ENCODE results near the gene TFCP2L1. TPM values are rescaled to one million over a fixed set of nuclear protein-coding genes. Genes with fewer than 3 reads are reported as not detected.

Gene TFCP2L1
- total RNA-seq, 1 experiment from 2014 or later = 1.8 TPM

DNA sequence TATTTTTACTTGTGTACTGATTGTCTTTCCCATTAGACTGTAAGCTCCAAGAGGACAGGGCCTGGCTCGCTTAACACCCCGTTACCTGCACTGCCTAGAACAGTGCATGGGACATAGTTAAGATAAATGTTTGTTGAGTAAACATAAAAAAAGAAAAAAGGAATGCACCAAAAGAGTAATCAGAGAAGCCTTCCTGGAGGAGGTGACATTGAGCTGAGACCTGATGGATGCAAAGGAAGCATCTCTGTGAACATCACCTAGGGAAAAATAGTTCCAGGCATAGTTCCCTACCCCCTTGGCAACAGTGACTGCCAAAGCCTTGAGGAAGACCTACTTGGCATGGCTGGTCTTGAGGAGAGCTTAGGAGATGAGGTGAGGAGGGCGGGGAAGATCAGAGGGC lies 924 bp upstream of the TFCP2L1 start:
- Histone ChIP-seq H3K4ac (ENCODE audit: low read depth, low read length) (no peak overlapping the region), H2BK12ac (ENCODE audit: insufficient read length, low read depth, low read length) (no peak overlapping the region), H4K8ac (replicated peaks; ENCODE audit: insufficient read length, low read depth, low read length) (no peak overlapping the region), H2AFZ (ENCODE audit: low read length) (no peak overlapping the region), H3K9me3 (ENCODE audit: control insufficient read depth, low read depth, low read length) (no peaks in the 10 kb centered on the region), H3K4me1 (ENCODE audit: insufficient read depth, low read length) (no peaks in the 10 kb centered on the region), H2BK20ac (ENCODE audit: low read depth, low read length, poor library complexity, severe bottlenecking) (no peak overlapping the region), H3K23me2 (ENCODE audit: insufficient read length, low read depth, low read length, poor library complexity, severe bottlenecking) (peaks cover 3% of the 10 kb centered on the region), H3K18ac (ENCODE audit: insufficient read length, low read depth, low read length) (no peak overlapping the region), H4K5ac (ENCODE audit: insufficient read length, low read depth, low read length) (no peak overlapping the region), H3K56ac (ENCODE audit: insufficient read length, low read depth, low read length) (no peak overlapping the region), H2BK15ac (ENCODE audit: low read depth, low read length) (no peak overlapping the region), H4K20me1 (ENCODE audit: control insufficient read depth, insufficient read depth, insufficient read length) (no peaks in the 10 kb centered on the region), H3K79me2 (ENCODE audit: insufficient read depth, low read length) (no peaks in the 10 kb centered on the region), H2BK120ac (ENCODE audit: low read depth, low read length, poor library complexity, severe bottlenecking) (no peak overlapping the region), H3K27ac (ENCODE audit: insufficient read length, low read depth, low read length) (no peak overlapping the region), H3K9ac (ENCODE audit: extremely low read depth, insufficient read length, low read length) (no peak overlapping the region), H2AK5ac (ENCODE audit: insufficient read length, low read length) (no peak overlapping the region), H4K91ac (ENCODE audit: insufficient read length, low read depth, low read length) (no peak overlapping the region), H3K14ac (ENCODE audit: insufficient read depth, low read length) (no peak overlapping the region), H3T11ph (ENCODE audit: low read length) (no peak overlapping the region), H3K27me3 (ENCODE audit: insufficient read depth, low read length) (peaks cover 10% of the 10 kb centered on the region; the same call in 1 of the 2 replicates), H3K4me2 (ENCODE audit: insufficient read depth, insufficient read length, low read length) (no peak overlapping the region), H3K23ac (ENCODE audit: insufficient read length, low read depth, low read length) (no peak overlapping the region), H3K79me1 (ENCODE audit: insufficient read depth, low read depth, low read length, poor library complexity, severe bottlenecking) (no peaks in the 10 kb centered on the region), H2BK5ac (ENCODE audit: insufficient read length, low read length) (no peak overlapping the region)
- no CpG with 5 or more reads among the region's 3 CpGs for WGBS (ENCODE audit: extremely low coverage, insufficient read length, low lambda C conversion rate)
- H3K9me3 Mint-ChIP-seq = peaks cover 0 to 3% of the 10 kb centered on the region in 2 experiments; a peak in 1 of 5 replicates
- TF ChIP-seq, protein P1, sequence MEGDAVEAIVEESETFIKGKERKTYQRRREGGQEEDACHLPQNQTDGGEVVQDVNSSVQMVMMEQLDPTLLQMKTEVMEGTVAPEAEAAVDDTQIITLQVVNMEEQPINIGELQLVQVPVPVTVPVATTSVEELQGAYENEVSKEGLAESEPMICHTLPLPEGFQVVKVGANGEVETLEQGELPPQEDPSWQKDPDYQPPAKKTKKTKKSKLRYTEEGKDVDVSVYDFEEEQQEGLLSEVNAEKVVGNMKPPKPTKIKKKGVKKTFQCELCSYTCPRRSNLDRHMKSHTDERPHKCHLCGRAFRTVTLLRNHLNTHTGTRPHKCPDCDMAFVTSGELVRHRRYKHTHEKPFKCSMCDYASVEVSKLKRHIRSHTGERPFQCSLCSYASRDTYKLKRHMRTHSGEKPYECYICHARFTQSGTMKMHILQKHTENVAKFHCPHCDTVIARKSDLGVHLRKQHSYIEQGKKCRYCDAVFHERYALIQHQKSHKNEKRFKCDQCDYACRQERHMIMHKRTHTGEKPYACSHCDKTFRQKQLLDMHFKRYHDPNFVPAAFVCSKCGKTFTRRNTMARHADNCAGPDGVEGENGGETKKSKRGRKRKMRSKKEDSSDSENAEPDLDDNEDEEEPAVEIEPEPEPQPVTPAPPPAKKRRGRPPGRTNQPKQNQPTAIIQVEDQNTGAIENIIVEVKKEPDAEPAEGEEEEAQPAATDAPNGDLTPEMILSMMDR (conservative IDR thresholded peaks at IDR 0.05) = no peak
- H3K4me1 Mint-ChIP-seq = peaks cover 7 to 10% of the 10 kb centered on the region in 2 experiments
- no peaks in the 10 kb centered on the region for H3K36me3 Mint-ChIP-seq (ENCODE audit: insufficient read depth in 1 of 3, low read depth in 3 of 3)
- no peak overlapping the region for H3K27ac Mint-ChIP-seq
- H3K27me3 Mint-ChIP-seq (ENCODE audit: low read depth) = peaks cover 54% of the 10 kb centered on the region
- H3K4me3 Mint-ChIP-seq = peak overlapping the region; percentile 67 to 84
- DNase-seq = no peak

Measured in H9 (cell line).